ENCODE measurements around the gene SMAD7. TPM values are rescaled to one million over a fixed set of nuclear protein-coding genes. Genes with fewer than 3 reads are reported as not detected.

Gene SMAD7
- total RNA-seq, 1 donor from 2014 or later = 6.9 TPM

GRCh38 chr18:48992791-48993555 is 42.2 kb upstream of the SMAD7 start:
- ChIA-PET CTCF (no interaction called here), POLR2A (no interaction called here)
- peak; percentile 98 for ATAC-seq (ENCODE audit: low read depth)
- peak overlapping the region; percentile 70 for H3K27ac Mint-ChIP-seq
- intact Hi-C loops (cut with micrococcal nuclease) = loop anchor here (1.0 to 5.0 kb wide), 7 partner anchors 18 to 454 kb away; partner anchors contain the start of gene CTIF
- H3K4me1 Mint-ChIP-seq = peaks cover 20% of the 10 kb centered on the region
- peak; percentile 45 for DNase-seq
- H3K36me3 Mint-ChIP-seq (ENCODE audit: low read depth) = no peaks in the 10 kb centered on the region
- no peak for TF ChIP-seq CTCF (IDR thresholded peaks at IDR 0.05)
- no peaks in the 10 kb centered on the region for H3K27me3 Mint-ChIP-seq
- peak overlapping the region; percentile 42 for H3K4me3 Mint-ChIP-seq
- no peaks in the 10 kb centered on the region for H3K9me3 Mint-ChIP-seq

GRCh38 chr18:48992133-48992532 is 41.4 kb upstream of the SMAD7 start:
- ChIA-PET CTCF (interaction anchor here (1.1 kb wide), 1 partner anchor 215 kb away, joined by 3 read pairs; no protein-coding TSS in a partner anchor), POLR2A (no interaction called here)
- Mint-ChIP-seq H3K9me3 (no peaks in the 10 kb centered on the region), H3K27ac (no peak overlapping the region), H3K27me3 (no peaks in the 10 kb centered on the region), H3K4me3 (peak overlapping the region; percentile 42), H3K36me3 (ENCODE audit: low read depth) (no peaks in the 10 kb centered on the region), H3K4me1 (peaks cover 20% of the 10 kb centered on the region)
- ATAC-seq (ENCODE audit: low read depth) (no peak), DNase-seq (no peak)
- TF ChIP-seq CTCF (IDR thresholded peaks at IDR 0.05) = no peak
- intact Hi-C loops (cut with micrococcal nuclease) = loop anchor here (1.0 to 5.0 kb wide), 7 partner anchors 17 to 453 kb away; partner anchors contain the start of gene CTIF

- no peaks in the 10 kb centered on the region for H3K9me3 Mint-ChIP-seq
- TF ChIP-seq CTCF (IDR thresholded peaks at IDR 0.05) = no peak
- H3K27me3 Mint-ChIP-seq = no peaks in the 10 kb centered on the region
- peaks cover 20% of the 10 kb centered on the region for H3K4me1 Mint-ChIP-seq
- H3K27ac Mint-ChIP-seq = no peak overlapping the region
- DNase-seq = no peak
- POLR2A ChIA-PET = no interaction called here
- ATAC-seq (ENCODE audit: low read depth) = no peak
- no peaks in the 10 kb centered on the region for H3K36me3 Mint-ChIP-seq (ENCODE audit: low read depth)
- intact Hi-C loops (cut with micrococcal nuclease) = loop anchor here (1.0 to 5.0 kb wide), 7 partner anchors 17 to 452 kb away; partner anchors contain the start of gene CTIF
- H3K4me3 Mint-ChIP-seq = no peak overlapping the region
- CTCF ChIA-PET = interaction anchor here (1.1 kb wide), 1 partner anchor 214 kb away, joined by 3 read pairs; no protein-coding TSS in a partner anchor
Observed at GRCh38 chr18:48991676-48992075, 40.9 kb upstream of the SMAD7 start.

- ATAC-seq (ENCODE audit: low read depth) (no peak), DNase-seq (no peak)
- Mint-ChIP-seq H3K4me1 (peaks cover 20% of the 10 kb centered on the region), H3K27ac (no peak overlapping the region), H3K4me3 (no peak overlapping the region), H3K9me3 (no peaks in the 10 kb centered on the region), H3K27me3 (no peaks in the 10 kb centered on the region), H3K36me3 (ENCODE audit: low read depth) (no peaks in the 10 kb centered on the region)
- CTCF ChIA-PET = interaction anchor here (1.1 kb wide), 1 partner anchor 214 kb away, joined by 3 read pairs; no protein-coding TSS in a partner anchor
- no peak for TF ChIP-seq CTCF (IDR thresholded peaks at IDR 0.05)
- intact Hi-C loops (cut with micrococcal nuclease) = loop anchor here (5.0 kb wide), 1 partner anchor 41 kb away; no protein-coding TSS in a partner anchor
- POLR2A ChIA-PET = no interaction called here
Observed at GRCh38 chr18:48991319-48991660, 40.5 kb upstream of the SMAD7 start.

- H3K27ac Mint-ChIP-seq = no peak overlapping the region
- intact Hi-C loops (cut with micrococcal nuclease) = loop anchor here (5.0 kb wide), 1 partner anchor 42 kb away; no protein-coding TSS in a partner anchor
- H3K27me3 Mint-ChIP-seq = no peaks in the 10 kb centered on the region
- ATAC-seq (ENCODE audit: low read depth) (no peak), DNase-seq (no peak)
- H3K4me1 Mint-ChIP-seq = peaks cover 20% of the 10 kb centered on the region
- CTCF ChIA-PET = interaction anchor here (1.1 kb wide), 1 partner anchor 213 kb away, joined by 3 read pairs; no protein-coding TSS in a partner anchor
- no peak for TF ChIP-seq CTCF (IDR thresholded peaks at IDR 0.05)
- POLR2A ChIA-PET = no interaction called here
- H3K9me3 Mint-ChIP-seq = no peaks in the 10 kb centered on the region
- no peak overlapping the region for H3K4me3 Mint-ChIP-seq
- H3K36me3 Mint-ChIP-seq (ENCODE audit: low read depth) = no peaks in the 10 kb centered on the region
Observed at GRCh38 chr18:48990481-48991318, 39.9 kb upstream of the SMAD7 start.
